Epithelial cell of esophagus (primary cell): Measurements from ENCODE around the gene TPSB2.
"Not testable (repeated sequence)": the region's sequence is repeated elsewhere in the genome, so short reads cannot be mapped to it uniquely, and the experiment has no call there.

ENCODE experiments used
- DNase-seq: peaks from one replicate; pipeline ENCODE4 v3.0.0; 2010; ENCODE audit warnings: low read depth
- H3K4me3 ChIP-seq: 2 replicates; pipeline ENCODE4 v1.5.1; 2011; ENCODE audit warnings: mild to moderate bottlenecking, low read length, control low read depth
- TF ChIP-seq, protein P1 (sequence below): IDR thresholded peaks from 2 replicates; pipeline ENCODE4 v1.5.1; 2011; ENCODE audit warnings: low read depth, mild to moderate bottlenecking, low read length, control low read depth, inconsistent platforms; ENCODE audit not compliant: insufficient read depth; ENCODE audit errors: missing control alignments

The TPSB2 gene

DNA sequence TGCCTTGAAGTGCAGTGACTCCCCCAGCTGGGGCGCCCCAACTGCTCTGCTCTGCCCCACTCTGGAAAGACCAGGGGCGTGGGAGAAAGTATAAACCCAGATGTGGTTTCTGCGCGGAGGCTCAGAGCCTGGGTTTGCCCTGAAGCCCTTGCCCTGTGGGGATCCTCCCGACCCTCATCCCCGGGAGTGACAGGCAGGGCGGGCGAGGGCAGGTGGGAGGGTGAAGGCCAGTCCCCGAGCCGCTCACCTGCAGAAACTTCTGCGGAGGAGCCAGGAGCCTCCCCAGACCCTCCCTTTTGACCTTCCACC lies 29.7 kb upstream of the TPSB2 start:
- no peak overlapping the region for H3K4me3 ChIP-seq
- DNase-seq = no peak
- TF ChIP-seq, protein P1, sequence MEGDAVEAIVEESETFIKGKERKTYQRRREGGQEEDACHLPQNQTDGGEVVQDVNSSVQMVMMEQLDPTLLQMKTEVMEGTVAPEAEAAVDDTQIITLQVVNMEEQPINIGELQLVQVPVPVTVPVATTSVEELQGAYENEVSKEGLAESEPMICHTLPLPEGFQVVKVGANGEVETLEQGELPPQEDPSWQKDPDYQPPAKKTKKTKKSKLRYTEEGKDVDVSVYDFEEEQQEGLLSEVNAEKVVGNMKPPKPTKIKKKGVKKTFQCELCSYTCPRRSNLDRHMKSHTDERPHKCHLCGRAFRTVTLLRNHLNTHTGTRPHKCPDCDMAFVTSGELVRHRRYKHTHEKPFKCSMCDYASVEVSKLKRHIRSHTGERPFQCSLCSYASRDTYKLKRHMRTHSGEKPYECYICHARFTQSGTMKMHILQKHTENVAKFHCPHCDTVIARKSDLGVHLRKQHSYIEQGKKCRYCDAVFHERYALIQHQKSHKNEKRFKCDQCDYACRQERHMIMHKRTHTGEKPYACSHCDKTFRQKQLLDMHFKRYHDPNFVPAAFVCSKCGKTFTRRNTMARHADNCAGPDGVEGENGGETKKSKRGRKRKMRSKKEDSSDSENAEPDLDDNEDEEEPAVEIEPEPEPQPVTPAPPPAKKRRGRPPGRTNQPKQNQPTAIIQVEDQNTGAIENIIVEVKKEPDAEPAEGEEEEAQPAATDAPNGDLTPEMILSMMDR = no peak

- TF ChIP-seq, protein P1 = no peak
- H3K4me3 ChIP-seq = no peak overlapping the region
- DNase-seq = no peak
Measured at GRCh38 chr16:1258906-1259759, 29.1 kb upstream of the TPSB2 start.

- no peak for DNase-seq
- TF ChIP-seq, protein P1 = no peak
- H3K4me3 ChIP-seq = no peak overlapping the region
Measured at GRCh38 chr16:1258225-1258600, 28.2 kb upstream of the TPSB2 start.

GRCh38 chr16:1257561-1258224 lies 27.7 kb upstream of the TPSB2 start:
- TF ChIP-seq, protein P1 = no peak
- H3K4me3 ChIP-seq = no peak overlapping the region
- DNase-seq = no peak

- TF ChIP-seq, protein P1 = no peak
- H3K4me3 ChIP-seq = no peak overlapping the region
- DNase-seq = no peak
Measured at GRCh38 chr16:1256874-1257322, 26.9 kb upstream of the TPSB2 start.

GRCh38 chr16:1256296-1256873 lies 26.4 kb upstream of the TPSB2 start:
- not testable (repeated sequence) for H3K4me3 ChIP-seq, DNase-seq

DNA sequence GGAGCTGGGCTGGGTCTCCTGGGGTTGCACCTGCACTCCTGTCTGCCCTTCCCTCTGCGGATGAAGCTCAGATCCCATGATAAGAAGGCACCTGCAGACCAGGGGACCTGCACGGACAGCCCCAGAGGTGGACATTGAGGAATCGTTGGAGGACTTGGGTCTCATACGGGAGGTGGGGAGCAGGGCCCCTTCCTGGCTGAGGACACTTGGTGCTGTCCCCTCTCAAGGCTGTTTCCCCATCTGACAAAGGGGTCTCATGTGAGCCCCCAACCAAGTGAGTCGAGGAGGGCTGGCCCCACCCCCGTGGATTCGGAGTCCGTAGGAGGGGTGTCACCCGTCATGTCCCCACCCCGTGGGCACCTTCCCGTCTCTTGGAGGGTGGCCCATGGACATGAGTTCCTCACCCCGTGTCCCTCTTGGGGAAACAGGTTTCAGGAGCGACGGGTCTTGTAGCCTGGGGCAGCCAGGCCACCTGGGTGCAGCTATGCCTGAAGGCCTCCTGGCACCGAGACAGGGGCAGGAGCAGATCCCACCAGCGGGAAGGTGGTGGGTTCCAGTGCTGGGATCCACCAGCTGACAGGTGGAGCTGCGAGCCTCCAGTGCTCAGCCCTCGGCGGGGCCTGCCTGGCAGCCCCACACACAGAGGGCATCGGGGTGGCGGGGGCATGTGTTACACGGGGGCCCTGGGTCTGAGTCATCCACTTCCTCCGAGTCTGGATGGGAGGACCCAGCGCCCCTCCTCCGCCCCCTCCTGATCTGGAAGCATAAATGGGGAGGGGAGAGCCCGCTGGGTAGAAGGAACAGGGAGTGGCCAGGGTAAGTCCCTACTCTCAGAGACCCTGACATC lies 25.5 kb upstream of the TPSB2 start, which contains the start of gene TPSD1:
TPSD1 (plus strand) TSS at position 794 of the 847 bp plus-strand sequence. CDS start 212 bp downstream, outside the sequence.
- DNase-seq, H3K4me3 ChIP-seq: not testable (repeated sequence)

DNA sequence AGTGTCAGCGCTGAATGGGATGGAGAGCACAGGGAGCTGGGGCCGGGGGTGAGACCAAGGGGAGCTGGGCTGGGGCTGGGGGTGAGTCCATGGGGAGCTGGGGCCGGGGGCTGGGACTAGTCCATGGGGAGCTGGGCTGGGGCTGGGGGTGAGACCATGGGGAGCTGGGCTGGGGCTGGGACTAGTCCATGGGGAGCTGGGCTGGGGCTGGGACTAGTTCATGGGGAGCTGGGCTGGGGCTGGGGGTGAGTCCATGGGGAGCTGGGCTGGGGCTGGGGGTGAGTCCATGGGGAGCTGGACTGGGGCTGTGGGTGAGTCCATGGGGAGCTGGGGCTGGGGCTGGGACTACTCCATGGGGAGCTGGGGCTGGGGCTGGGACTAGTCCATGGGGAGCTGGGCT lies 24.8 kb upstream of the TPSB2 start:
- H3K4me3 ChIP-seq = not testable (repeated sequence)

GRCh38 chr16:1253701-1254364 lies 23.8 kb upstream of the TPSB2 start:
- not testable (repeated sequence) for H3K4me3 ChIP-seq, DNase-seq

More for the DNA sequence above, 24.8 kb upstream of the TPSB2 start:
- DNase-seq = not testable (repeated sequence)

DNA sequence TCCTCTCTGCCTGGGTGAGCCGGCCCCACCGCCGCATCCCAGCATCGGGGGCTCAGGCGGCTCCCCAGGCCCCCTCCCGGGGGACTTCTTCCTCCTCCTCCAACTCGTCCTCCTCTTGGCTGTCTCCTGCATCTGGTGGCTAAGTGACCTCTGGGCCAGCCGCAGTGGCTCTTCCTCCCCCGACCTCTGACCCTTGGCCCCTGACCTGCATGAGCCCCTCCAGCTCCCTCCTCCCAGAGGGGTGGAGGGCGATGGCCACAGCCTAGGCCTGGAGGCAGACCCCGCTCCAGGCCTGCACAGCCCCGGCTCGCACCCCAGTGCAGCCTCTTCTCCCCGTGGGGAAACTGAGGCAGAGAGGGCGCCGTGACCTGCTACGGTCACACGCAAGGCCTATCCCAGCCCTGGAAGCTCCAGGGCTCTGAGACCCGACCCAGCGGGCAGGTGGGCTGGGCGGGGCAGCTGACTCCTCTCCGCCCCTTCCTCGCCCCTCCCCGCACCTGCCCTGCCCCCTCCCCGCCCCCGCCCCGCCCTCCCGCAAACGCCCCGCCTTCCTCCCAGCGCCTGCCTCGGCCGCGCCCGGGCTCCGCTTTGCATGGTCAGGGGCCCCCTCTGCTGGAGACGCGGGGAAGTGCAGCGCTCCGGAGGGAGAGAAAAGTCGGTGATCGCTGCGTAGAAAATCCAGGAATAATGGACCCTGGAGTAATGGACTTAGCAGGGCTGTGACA lies 19.2 kb upstream of the TPSB2 start:
- not testable (repeated sequence) for DNase-seq

More for the DNA sequence above, 19.2 kb upstream of the TPSB2 start:
- not testable (repeated sequence) for H3K4me3 ChIP-seq
